Measurements from ENCODE around the gene PPP1R15B.
"Not testable (repeated sequence)": the region's sequence is repeated elsewhere in the genome, so short reads cannot be mapped to it uniquely, and the experiment has no call there.

Gene PPP1R15B

GRCh38 chr1:204443260-204443619 is 31.6 kb upstream of the PPP1R15B start:
- no peak for DNase-seq

GRCh38 chr1:204442376-204443259 is 31.0 kb upstream of the PPP1R15B start:
- DNase-seq = peak; percentile 36

- no peak for DNase-seq
Measured at GRCh38 chr1:204441558-204441957, 29.9 kb upstream of the PPP1R15B start.

- DNase-seq = no peak
Measured at GRCh38 chr1:204439621-204440375, 28.2 kb upstream of the PPP1R15B start.

GRCh38 chr1:204438628-204439027 is 27.0 kb upstream of the PPP1R15B start:
- peak; percentile 59 for DNase-seq

- DNase-seq = peak; percentile 85
Measured at GRCh38 chr1:204437796-204438570, 26.4 kb upstream of the PPP1R15B start.

- DNase-seq = no peak
Measured at GRCh38 chr1:204435872-204436271, 24.3 kb upstream of the PPP1R15B start.

GRCh38 chr1:204435381-204435831 is 23.8 kb upstream of the PPP1R15B start:
- DNase-seq = no peak

- no peak for DNase-seq
Measured at GRCh38 chr1:204434116-204434755, 22.6 kb upstream of the PPP1R15B start.

GRCh38 chr1:204432708-204433107 is 21.1 kb upstream of the PPP1R15B start:
- DNase-seq = no peak

- DNase-seq = peak; percentile 87
Measured at GRCh38 chr1:204431310-204432184, 19.9 kb upstream of the PPP1R15B start.

GRCh38 chr1:204429746-204430145 is 18.1 kb upstream of the PPP1R15B start:
- DNase-seq = no peak

GRCh38 chr1:204426971-204427701 is 15.5 kb upstream of the PPP1R15B start:
- no peak for DNase-seq

- DNase-seq = no peak
Measured at GRCh38 chr1:204426474-204426873, 14.9 kb upstream of the PPP1R15B start.

- DNase-seq = no peak
Measured at GRCh38 chr1:204426035-204426436, 14.4 kb upstream of the PPP1R15B start.

- DNase-seq = no peak
Measured at GRCh38 chr1:204424621-204425020, 13.0 kb upstream of the PPP1R15B start.

GRCh38 chr1:204422061-204422705 is 10.6 kb upstream of the PPP1R15B start:
- DNase-seq = not testable (repeated sequence)

GRCh38 chr1:204421441-204421840 is 9.8 kb upstream of the PPP1R15B start:
- no peak for DNase-seq

- no peak for DNase-seq
Measured at GRCh38 chr1:204420039-204421004, 8.7 kb upstream of the PPP1R15B start.
